Neural crest cell (in vitro differentiated cells): ENCODE data around the gene ELAVL4. TPM values are rescaled to one million over a fixed set of nuclear protein-coding genes. Genes with fewer than 3 reads are reported as not detected.
"Not testable (repeated sequence)": the region's sequence is repeated elsewhere in the genome, so short reads cannot be mapped to it uniquely, and the experiment has no call there.

Experiments used
- DNase-seq: peaks from one replicate; pipeline ENCODE4 v3.0.0; 2021; ENCODE audit warnings: low read depth, mixed read lengths, low spot score
- H3K27ac Mint-ChIP-seq: one replicate; pipeline ENCODE4 v1.8.0; 2021; ENCODE audit warnings: mild to moderate bottlenecking, mixed read lengths; ENCODE audit not compliant: unreplicated experiment
- H3K27me3 Mint-ChIP-seq: 2 replicates; pipeline ENCODE4 v1.8.0; 2021; ENCODE audit warnings: low read depth, mild to moderate bottlenecking, mixed read lengths
- H3K36me3 Mint-ChIP-seq: 2 replicates; pipeline ENCODE4 v1.8.0; 2021; ENCODE audit warnings: low read depth, mild to moderate bottlenecking, mixed read lengths
- H3K4me1 Mint-ChIP-seq: 2 replicates; pipeline ENCODE4 v1.8.0; 2021; ENCODE audit warnings: mixed read lengths
- H3K4me3 Mint-ChIP-seq: one replicate; pipeline ENCODE4 v1.8.0; 2021; ENCODE audit warnings: mild to moderate bottlenecking, mixed read lengths
- H3K9me3 Mint-ChIP-seq: 2 replicates; pipeline ENCODE4 v1.8.0; 2021; ENCODE audit warnings: mixed read lengths
- CTCF ChIP-seq: fragments of 200-600 bp; sonication (generic); conservative IDR thresholded peaks from 2 replicates; pipeline ENCODE4 v1.5.0; 2021; ENCODE audit warnings: antibody characterized with exemption, mild to moderate bottlenecking
- total RNA-seq: library from RNA; stranded (reverse); gene quantifications from 2 replicates; pipeline ENCODE4 v1.2.1, GENCODE V29; 2021

ELAVL4 gene
- total RNA-seq, 1 donor from 2014 or later: 0.77 TPM

GRCh38 chr1:50158421-50158820 lies 49.7 kb downstream of the ELAVL4 start:
- Mint-ChIP-seq H3K27ac (no peak overlapping the region), H3K4me3 (no peak overlapping the region), H3K9me3 (peaks cover 21% of the 10 kb centered on the region), H3K27me3 (no peaks in the 10 kb centered on the region), H3K36me3 (no peaks in the 10 kb centered on the region), H3K4me1 (no peaks in the 10 kb centered on the region)
- no peak for DNase-seq
- no peak for TF ChIP-seq CTCF

DNA sequence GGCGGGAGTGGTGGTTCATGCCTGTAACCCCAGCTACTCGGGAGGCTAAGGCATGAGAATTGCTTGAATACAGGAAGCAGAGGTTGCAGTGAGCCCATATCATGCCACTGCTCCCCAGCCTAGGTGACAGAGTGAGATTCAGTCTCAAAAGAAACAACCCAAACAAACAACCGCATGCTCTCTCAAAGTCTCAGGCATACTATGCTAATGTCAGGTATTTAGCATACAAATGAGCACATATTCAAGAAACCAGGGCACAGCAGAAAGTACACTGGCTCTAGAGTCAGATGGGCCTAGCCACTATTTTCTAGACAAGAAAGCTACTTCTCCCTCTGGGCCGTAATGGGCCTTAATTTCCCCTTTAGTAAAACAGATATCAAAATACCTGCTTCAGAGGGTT lies 55.0 kb downstream of the ELAVL4 start:
- no peak for DNase-seq
- Mint-ChIP-seq H3K36me3 (no peaks in the 10 kb centered on the region), H3K9me3 (peaks cover 16% of the 10 kb centered on the region), H3K4me1 (no peaks in the 10 kb centered on the region), H3K27me3 (no peaks in the 10 kb centered on the region), H3K27ac (no peak overlapping the region), H3K4me3 (no peak overlapping the region)
- TF ChIP-seq CTCF: no peak

DNA sequence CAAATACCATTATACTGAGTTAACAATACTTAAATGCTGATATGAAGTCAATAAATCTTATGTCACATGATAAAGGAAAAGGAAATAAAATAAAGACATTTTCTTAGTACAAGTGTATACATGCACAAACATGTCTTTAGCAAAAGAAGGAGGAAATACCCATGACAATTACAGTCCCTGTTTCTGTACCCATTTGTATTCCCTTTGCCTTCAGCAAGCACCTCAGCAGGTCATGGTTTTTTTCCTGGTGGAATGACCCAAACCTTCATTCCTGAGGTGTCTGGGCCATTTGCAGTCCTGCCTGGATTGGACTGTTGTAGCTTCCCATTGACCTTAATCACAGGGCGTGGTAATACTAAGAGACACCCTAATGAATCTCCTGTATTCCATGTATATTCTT lies 57.6 kb downstream of the ELAVL4 start:
- not testable (repeated sequence) for DNase-seq, H3K4me1 Mint-ChIP-seq, H3K36me3 Mint-ChIP-seq, H3K27me3 Mint-ChIP-seq, H3K4me3 Mint-ChIP-seq, H3K27ac Mint-ChIP-seq
- peaks cover 12% of the 10 kb centered on the region for H3K9me3 Mint-ChIP-seq

DNA sequence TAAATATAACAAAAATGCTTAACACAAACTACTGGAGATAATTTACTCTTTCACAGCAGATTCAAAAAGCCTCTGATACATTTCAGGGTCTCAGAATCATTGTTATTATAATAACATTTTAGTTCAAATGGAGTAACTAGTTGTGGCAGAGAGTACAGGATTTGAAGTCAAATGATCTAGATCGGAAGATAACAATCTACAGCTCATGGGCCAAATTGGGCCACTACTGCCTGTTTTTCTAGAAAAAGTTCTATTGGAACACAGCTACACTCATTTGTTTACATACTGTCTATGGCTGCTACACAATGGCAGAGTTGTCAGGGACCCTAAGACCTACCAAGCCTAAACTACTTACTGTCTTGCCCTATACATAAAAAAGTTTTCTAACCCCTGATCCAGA lies 63.6 kb downstream of the ELAVL4 start:
- H3K27ac Mint-ChIP-seq: no peak overlapping the region

DNA sequence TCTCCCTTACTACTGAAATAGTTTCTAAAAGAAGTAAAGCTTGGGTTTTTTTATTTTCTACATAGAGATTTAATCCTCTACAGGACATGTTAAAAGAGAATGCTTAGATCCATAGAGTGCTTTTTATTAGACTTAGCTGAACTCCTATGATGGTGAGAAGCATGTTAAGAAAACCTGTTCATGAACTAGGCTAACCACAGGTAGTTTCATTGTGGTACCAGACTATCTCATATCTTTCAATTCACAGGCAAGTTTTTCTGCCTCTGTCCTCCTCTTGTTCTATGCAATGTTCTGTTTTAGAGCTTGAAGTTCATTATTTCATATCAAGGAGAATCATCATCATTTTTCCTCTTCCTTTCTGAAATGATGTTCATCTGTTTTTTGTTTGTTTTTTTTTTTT lies 65.4 kb downstream of the ELAVL4 start:
- Mint-ChIP-seq H3K4me1 (no peaks in the 10 kb centered on the region), H3K27ac (no peak overlapping the region), H3K4me3 (no peak overlapping the region), H3K27me3 (no peaks in the 10 kb centered on the region), H3K36me3 (peaks cover 5% of the 10 kb centered on the region), H3K9me3 (peaks cover 11% of the 10 kb centered on the region)
- TF ChIP-seq CTCF: no peak
- no peak for DNase-seq

More for the DNA sequence above, 63.6 kb downstream of the ELAVL4 start:
- no peak overlapping the region for H3K4me3 Mint-ChIP-seq
- H3K4me1 Mint-ChIP-seq: no peaks in the 10 kb centered on the region
- DNase-seq: no peak
- TF ChIP-seq CTCF: no peak
- H3K36me3 Mint-ChIP-seq: peaks cover 4% of the 10 kb centered on the region
- H3K9me3 Mint-ChIP-seq: peaks cover 9% of the 10 kb centered on the region
- H3K27me3 Mint-ChIP-seq: no peaks in the 10 kb centered on the region

DNA sequence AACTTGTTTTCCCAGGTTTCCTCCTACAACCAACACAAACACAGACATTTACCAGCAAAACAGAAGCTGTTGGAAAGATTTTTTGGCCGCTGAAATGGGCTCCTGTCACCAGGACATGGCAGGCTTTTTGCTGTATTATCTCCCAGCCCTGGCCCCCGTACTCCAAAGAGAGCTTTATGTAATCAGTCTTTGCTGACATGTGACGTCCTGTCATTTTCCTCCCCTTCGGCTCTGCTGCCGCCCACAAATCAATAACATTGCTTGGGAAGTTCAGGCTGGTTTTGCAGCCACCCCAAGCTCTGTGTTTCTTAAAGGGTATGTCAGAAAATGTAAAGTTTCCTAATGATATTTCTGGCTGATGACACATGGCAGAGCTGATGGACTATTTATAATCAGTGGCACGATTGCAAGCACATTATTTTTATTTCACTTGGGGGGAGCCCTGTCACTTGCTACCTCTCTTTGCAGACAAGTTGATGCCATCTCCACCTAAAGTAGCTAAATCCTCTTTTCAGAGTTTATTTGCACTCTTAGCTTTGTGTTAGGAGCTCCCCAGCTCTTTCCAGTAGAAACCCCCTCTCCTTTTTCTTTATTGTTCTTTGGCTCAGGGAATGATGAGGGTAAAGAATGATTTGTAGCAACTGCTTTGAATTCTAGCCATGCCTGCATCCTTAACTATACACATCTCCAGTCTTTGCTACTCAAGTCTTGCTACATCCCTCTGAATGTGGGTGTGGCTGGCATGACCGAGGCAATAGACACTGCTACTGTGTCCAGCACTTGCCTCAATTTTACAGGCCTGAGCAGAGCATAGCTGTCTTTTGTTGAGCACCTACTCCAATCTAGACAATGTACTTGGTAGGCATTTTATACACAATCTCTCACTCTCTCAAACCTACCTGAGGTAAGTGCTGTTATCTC lies 67.3 kb downstream of the ELAVL4 start:
- H3K9me3 Mint-ChIP-seq: peaks cover 13% of the 10 kb centered on the region
- DNase-seq: no peak
- no peaks in the 10 kb centered on the region for H3K27me3 Mint-ChIP-seq
- no peak overlapping the region for H3K27ac Mint-ChIP-seq
- H3K36me3 Mint-ChIP-seq: peaks cover 7% of the 10 kb centered on the region
- H3K4me3 Mint-ChIP-seq: no peak overlapping the region
- no peak for TF ChIP-seq CTCF
- no peaks in the 10 kb centered on the region for H3K4me1 Mint-ChIP-seq
